GM20000 (cell line): ENCODE data around the gene BTBD9.

ENCODE experiments used
- DNase-seq: peaks from one replicate; pipeline ENCODE4 v3.0.0; 2012; ENCODE audit warnings: low spot score
- TF ChIP-seq, protein P1 (sequence below): IDR thresholded peaks from 2 replicates; pipeline ENCODE4 v1.5.1; 2012; ENCODE audit warnings: mild to moderate bottlenecking, control low read depth; ENCODE audit errors: extremely low read depth, missing control alignments

BTBD9 gene

DNA sequence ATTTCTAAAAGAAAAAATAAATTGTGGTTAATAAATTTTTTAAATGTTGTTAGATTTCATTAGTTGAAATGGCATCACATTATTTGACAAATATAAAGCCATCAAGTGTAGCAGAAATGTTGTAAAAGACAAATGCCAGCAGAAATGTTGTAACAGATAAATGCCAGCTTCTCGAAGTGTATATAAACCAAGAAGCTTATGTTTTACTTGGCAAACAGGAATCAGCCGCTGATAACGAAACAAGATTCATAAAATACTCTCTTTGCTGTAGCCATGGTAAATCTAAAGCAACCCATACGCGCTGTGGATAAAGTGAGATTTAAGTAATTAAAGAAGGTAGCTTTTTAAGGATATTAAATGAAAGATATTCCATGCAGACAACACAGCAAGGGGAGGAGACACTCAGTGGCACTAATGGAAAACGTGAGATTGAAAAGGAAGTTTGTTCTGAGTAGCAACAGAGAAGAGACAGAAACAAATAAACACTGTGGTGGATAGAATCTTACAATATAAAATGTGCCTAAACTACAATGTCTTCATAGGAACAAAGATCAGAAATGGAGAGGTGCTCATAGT is 29.6 kb downstream of the BTBD9 start:
- TF ChIP-seq, protein P1, sequence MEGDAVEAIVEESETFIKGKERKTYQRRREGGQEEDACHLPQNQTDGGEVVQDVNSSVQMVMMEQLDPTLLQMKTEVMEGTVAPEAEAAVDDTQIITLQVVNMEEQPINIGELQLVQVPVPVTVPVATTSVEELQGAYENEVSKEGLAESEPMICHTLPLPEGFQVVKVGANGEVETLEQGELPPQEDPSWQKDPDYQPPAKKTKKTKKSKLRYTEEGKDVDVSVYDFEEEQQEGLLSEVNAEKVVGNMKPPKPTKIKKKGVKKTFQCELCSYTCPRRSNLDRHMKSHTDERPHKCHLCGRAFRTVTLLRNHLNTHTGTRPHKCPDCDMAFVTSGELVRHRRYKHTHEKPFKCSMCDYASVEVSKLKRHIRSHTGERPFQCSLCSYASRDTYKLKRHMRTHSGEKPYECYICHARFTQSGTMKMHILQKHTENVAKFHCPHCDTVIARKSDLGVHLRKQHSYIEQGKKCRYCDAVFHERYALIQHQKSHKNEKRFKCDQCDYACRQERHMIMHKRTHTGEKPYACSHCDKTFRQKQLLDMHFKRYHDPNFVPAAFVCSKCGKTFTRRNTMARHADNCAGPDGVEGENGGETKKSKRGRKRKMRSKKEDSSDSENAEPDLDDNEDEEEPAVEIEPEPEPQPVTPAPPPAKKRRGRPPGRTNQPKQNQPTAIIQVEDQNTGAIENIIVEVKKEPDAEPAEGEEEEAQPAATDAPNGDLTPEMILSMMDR: no peak
- DNase-seq: no peak

DNA sequence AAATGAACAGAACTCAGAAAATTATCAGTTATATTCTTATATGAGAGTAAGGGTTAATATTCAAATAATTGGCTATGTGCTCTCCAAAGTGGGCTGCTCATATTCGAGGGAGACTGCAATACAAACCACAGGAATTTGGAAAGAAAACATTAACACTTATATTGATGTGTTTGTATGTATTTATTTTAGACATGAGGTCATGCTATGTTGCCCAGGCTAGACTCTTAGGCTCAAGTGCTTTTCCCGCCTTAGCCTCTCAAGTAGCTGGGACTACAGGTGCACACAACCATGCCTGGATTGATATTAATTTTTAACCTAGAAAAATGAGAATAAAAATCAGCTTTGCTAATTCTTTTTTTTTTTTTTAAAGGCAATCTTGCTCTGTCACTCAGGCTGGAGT is 35.0 kb downstream of the BTBD9 start:
- DNase-seq: no peak
- TF ChIP-seq, protein P1: no peak

DNA sequence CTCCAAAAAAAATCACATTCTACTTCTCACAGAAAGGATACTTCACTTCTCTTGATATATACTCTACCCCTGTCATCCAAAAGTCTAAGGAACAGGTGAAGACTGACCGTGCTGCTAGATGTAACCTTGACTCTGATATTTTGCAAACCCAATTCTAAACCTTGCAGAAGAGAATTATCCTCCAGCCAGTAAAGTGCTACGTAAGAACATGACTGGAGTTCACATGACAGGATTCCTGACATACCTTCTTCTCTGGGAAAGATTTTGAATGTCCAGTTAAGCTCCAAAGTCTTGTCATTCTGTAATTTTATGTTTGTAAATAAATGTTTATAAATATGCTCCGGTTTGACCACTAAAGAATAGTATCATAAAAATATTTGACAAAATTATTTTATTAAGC is 35.8 kb downstream of the BTBD9 start:
- no peak for DNase-seq
- TF ChIP-seq, protein P1: no peak

DNA sequence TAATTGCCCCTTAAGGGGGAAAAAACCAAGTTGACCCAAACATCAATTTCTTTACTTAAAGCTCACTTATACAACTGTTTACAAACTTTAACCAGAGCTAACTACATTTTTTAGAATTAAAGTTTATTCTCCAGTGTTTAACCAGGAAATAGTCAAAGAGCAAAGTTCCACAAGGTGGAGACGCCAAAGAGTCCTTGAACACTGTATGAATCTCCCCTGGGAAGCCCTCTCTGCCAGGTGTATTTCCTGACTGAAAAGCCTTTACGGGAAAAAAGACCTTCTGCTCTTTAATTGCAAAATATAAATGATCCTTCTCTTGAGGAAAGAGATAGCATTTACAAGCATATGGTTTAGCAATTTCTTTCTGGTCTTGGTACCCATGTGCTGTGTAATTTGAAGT is 36.2 kb downstream of the BTBD9 start:
- no peak for DNase-seq
- TF ChIP-seq, protein P1: no peak

DNA sequence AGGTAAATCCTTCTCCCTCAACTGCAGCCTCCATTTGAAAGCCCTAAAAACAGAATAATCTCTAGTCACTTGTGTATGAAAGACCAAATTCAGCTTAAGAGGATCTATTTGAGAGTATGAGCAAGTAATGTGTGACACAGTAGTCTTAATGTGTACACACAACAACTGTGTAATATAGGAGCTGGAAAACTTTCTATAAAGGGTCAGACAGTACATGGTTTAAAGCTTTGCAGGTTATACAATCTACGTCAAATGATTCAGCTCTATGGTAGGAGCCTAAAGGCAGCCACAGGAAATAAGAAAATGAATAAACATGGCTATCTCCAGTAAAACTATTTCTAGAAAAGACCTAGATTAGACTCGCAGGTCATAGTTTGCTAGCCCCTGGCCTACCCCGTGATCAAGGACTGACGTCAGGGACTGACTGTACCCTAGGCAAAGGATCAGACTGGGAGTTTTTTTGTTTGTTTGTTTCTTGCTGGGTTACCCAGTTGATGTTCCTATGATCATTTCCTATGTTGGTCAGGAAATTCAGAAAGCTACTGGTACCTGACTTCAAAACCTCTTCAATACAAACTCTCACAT is 39.7 kb downstream of the BTBD9 start:
- TF ChIP-seq, protein P1: no peak

DNA sequence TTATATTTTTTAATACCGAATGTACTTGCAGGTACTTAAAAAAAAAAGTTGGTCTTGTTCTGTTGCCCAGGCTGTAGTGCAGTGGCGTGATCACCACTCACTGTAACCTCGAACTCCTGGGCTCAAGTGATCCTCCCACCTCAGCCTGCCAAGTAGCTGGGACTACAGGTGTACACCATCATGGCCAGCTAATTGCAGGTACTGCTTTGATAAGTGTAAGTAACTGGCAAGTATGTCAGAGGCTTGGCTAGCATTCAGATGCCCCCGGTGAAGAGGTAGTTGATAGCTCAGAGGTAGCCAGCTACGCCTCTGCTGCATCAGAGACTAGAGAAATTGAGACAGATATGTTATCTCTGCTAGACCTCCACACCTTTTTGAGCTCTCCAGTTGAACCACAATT is 40.5 kb downstream of the BTBD9 start:
- TF ChIP-seq, protein P1: no peak
- DNase-seq: no peak

More for the DNA sequence above, 39.7 kb downstream of the BTBD9 start:
- no peak for DNase-seq

DNA sequence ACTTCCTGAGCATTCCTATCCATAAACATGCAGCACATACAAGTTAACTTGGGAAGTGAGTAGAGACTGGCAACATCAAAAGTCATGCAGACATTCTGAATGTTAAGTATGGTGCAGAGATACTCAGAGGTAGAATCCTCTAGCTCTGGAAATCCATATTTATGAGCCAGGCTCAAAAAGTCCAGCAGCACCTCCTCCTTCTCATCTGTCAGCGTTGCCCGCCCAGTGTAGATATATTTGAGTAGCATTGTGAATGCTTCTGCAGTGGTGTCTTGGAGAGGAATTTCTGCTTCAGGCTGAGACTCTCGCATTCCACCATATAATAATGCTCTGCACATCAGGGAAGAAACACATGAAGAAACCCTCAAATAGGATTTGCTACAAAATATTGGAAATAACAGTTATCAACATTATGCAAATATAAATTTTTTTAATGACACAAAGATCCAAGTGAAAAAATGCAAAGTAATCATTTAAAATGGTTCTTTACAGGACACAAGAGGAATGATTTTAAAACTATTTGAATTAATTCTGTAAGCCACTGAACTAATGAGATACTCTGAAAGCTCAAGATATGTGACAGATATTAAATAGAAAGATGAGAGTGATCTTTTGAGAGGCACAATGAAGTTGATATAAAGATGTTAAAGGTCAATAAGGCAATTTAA is 45.6 kb downstream of the BTBD9 start:
- DNase-seq: no peak
- TF ChIP-seq, protein P1: no peak
